Upper lobe of left lung (tissue), 6 donors: ENCODE data around the gene POLR1D. TPM values are rescaled to one million over a fixed set of nuclear protein-coding genes. Genes with fewer than 3 reads are reported as not detected.

Experiments used
- ATAC-seq, 2 donors: fragments of 200-7000 bp; cut with Tn5 transposase; one replicate each; pipeline ENCODE4 v1.9.1; 2022; ENCODE audit warnings: mild to moderate bottlenecking in 2 of 2, moderate library complexity in 2 of 2; ENCODE audit not compliant: low FRiP score in 2 of 2
- DNase-seq, 2 donors: peaks; one replicate each; pipeline ENCODE4 v3.0.0-alpha.2; 2019 to 2020
- H3K27ac ChIP-seq, 4 donors: fragments of 200-600 bp; sonication (generic); one replicate each; pipeline ENCODE4 v1.5.1; 2016 to 2019
- H3K27me3 ChIP-seq, 4 donors: fragments of 200-600 bp; sonication (generic); one replicate each; pipeline ENCODE4 v1.5.1; 2017 to 2019
- H3K36me3 ChIP-seq, 4 donors: fragments of 200-600 bp; sonication (generic); one replicate each; pipeline ENCODE4 v1.5.1; 2016 to 2019
- H3K4me1 ChIP-seq, 4 donors: fragments of 200-600 bp; sonication (generic); one replicate each; pipeline ENCODE4 v1.5.1; 2018 to 2019
- H3K4me3 ChIP-seq, 4 donors: fragments of 200-600 bp; sonication (generic); one replicate each; pipeline ENCODE4 v1.5.1; 2017 to 2019; ENCODE audit warnings: mild to moderate bottlenecking in 2 of 4, moderate library complexity in 1 of 4
- H3K9me3 ChIP-seq, 4 donors: fragments of 200-600 bp; sonication (generic); one replicate each; pipeline ENCODE4 v1.5.1; 2018 to 2019
- CTCF ChIP-seq, 6 experiments: fragments of 450-650 bp in 4 of 6; fragments of 200-600 bp in 2 of 6; sonication (generic) in 2 of 6; IDR thresholded peaks; one replicate each; pipeline ENCODE4 v1.5.1; 2016 to 2019; ENCODE audit warnings: antibody characterized with exemption in 6 of 6
- EP300 ChIP-seq, 4 donors: sonication (generic); formaldehyde crosslinking; IDR thresholded peaks; one replicate each; pipeline ENCODE4 v1.5.1; 2017; ENCODE audit warnings: antibody characterized with exemption in 4 of 4, control low read depth in 2 of 4
- POLR2A ChIP-seq, 4 donors: fragments of 450-650 bp; IDR thresholded peaks; one replicate each; pipeline ENCODE4 v1.5.1; 2016 to 2017; ENCODE audit warnings: antibody characterized with exemption in 4 of 4, mild to moderate bottlenecking in 2 of 4
- POLR2AphosphoS5 ChIP-seq, 2 donors: sonication (generic); formaldehyde crosslinking; IDR thresholded peaks; one replicate each; pipeline ENCODE4 v1.5.1; 2017; ENCODE audit warnings: antibody characterized with exemption in 2 of 2
- WGBS, 2 donors: methylation state at CpG; one replicate each; pipeline ENCODE4 v1.1.5; 2017 to 2018; 5-methylcytosine and 5-hydroxymethylcytosine counted together
- total RNA-seq, 6 donors: library from RNA; depleted of rRNA in 4 of 6; stranded (reverse); fragments of >200 nt in 4 of 6; gene quantifications; one replicate each; pipeline versions ENCODE4 v1.1.0 to v1.2.1, GENCODE V29; 2016 to 2021
- donor health status: DM: no; HTN: no; CAD: no; lungs with moderate emphysema.
- donor health status: DM: no; HTN: yes; CAD: no; lungs with severe emphysema.

The POLR1D gene
- total RNA-seq, 6 donors from 2014 or later: 99.6 to 186 (median 122) TPM

DNA sequence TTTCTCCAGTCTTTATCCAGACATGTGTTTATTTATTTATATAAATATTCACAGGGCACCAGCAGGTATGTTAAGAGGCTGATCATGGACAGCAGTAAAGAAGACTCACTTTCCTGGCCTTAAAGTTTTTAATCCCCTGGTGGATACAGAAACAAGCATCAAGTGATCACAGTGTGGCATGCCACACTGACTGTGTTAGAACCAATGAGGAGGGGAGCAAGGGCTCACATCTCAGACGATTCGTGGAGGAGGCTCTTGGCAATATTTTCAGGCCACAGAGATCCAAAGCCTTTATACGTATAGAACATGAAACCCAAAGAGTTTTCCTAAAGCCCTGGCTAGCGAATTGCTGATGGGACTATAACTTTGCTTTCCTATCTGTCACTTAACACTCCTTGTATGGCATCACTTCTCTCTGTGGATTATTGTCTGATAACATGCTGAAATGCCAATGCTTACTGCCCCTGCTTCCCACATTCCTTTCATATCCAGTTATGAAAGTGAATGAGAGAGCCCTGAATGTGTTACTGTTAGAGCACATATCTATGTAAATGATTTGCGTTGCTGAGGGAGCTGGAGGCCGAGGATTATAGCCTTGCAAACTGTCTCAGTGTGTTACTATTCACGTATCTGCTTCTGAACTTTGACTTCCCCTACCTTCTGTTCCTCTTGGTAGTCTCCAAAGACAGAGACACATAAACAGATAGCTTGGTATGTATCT lies 37.6 kb downstream of the POLR1D start:
- H3K9me3 ChIP-seq: no peaks in the 10 kb centered on the region
- H3K27me3 ChIP-seq: no peaks in the 10 kb centered on the region
- H3K4me1 ChIP-seq: peaks cover 0 to 5% (median 5%) of the 10 kb centered on the region in 4 donors
- H3K4me3 ChIP-seq: no peak overlapping the region
- no peak overlapping the region for H3K27ac ChIP-seq
- no peak for DNase-seq
- no peak for ATAC-seq
- WGBS, 2 donors: 84 to 87% methylated on average over 7 of the region's 7 CpGs
- TF ChIP-seq POLR2AphosphoS5 (IDR thresholded peaks at IDR 0.05) (no peak), CTCF (IDR thresholded peaks at IDR 0.05) (no peak), EP300 (IDR thresholded peaks at IDR 0.05) (no peak), POLR2A (IDR thresholded peaks at IDR 0.05) (no peak)
- H3K36me3 ChIP-seq: peaks cover 0 to 2% (median 0%) of the 10 kb centered on the region in 4 donors

DNA sequence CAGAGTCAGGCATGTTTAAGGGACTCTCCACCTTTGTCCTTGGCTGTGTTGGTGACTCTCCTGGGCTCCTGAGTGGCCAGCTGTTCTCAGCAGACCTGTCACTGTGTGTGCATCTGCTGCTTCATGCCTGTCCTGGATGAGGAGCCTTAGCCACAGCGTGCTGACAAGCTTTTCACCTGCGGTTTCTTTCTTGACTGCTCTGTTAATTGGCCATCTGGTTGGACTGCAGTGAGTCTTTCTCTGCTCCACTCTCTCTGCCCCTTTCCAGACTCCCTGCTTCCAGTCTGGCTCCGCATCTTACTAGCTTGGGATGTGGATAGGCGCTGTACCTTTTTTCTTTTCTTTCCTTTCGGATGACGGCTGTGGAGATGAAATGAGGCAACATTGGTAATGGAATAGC lies 38.8 kb downstream of the POLR1D start:
- Histone ChIP-seq H3K4me1 (peaks cover 0 to 5% (median 0%) of the 10 kb centered on the region in 4 donors), H3K9me3 (no peaks in the 10 kb centered on the region), H3K36me3 (peaks cover 0 to 4% (median 0%) of the 10 kb centered on the region in 4 donors), H3K27ac (no peak overlapping the region), H3K27me3 (no peaks in the 10 kb centered on the region), H3K4me3 (no peak overlapping the region)
- ATAC-seq: no peak
- TF ChIP-seq EP300 (IDR thresholded peaks at IDR 0.05) (no peak), CTCF (IDR thresholded peaks at IDR 0.05) (no peak)
- DNase-seq: no peak
- WGBS, 2 donors: 96 to 98% methylated on average over 6 of the region's 6 CpGs

GRCh38 chr13:27661017-27661416 lies 39.3 kb downstream of the POLR1D start:
- H3K36me3 ChIP-seq: peaks cover 0 to 9% (median 2%) of the 10 kb centered on the region in 4 donors
- no peak overlapping the region for H3K4me3 ChIP-seq
- peaks cover 0 to 5% (median 0%) of the 10 kb centered on the region in 4 donors for H3K4me1 ChIP-seq
- no peak overlapping the region for H3K27ac ChIP-seq
- no peaks in the 10 kb centered on the region for H3K9me3 ChIP-seq
- ATAC-seq (no peak), DNase-seq (no peak)
- no peaks in the 10 kb centered on the region for H3K27me3 ChIP-seq
- TF ChIP-seq POLR2AphosphoS5 (IDR thresholded peaks at IDR 0.05): no peak
- TF ChIP-seq EP300 (IDR thresholded peaks at IDR 0.05): no peak
- no peak for TF ChIP-seq CTCF (IDR thresholded peaks at IDR 0.05)
- TF ChIP-seq POLR2A (IDR thresholded peaks at IDR 0.05): no peak

- 87 to 92% methylated on average over 2 of the region's 2 CpGs for WGBS, 2 donors
- no peaks in the 10 kb centered on the region for H3K9me3 ChIP-seq
Measured at GRCh38 chr13:27662738-27663470, 41.2 kb downstream of the POLR1D start.

More at GRCh38 chr13:27662738-27663470, 41.2 kb downstream of the POLR1D start:
- Histone ChIP-seq H3K4me3 (no peak overlapping the region), H3K36me3 (peaks cover 0 to 16% (median 7%) of the 10 kb centered on the region in 4 donors), H3K4me1 (peaks cover 0 to 5% (median 0%) of the 10 kb centered on the region in 4 donors), H3K27ac (no peak overlapping the region), H3K27me3 (no peaks in the 10 kb centered on the region)
- no peak for TF ChIP-seq POLR2AphosphoS5 (IDR thresholded peaks at IDR 0.05)
- no peak for TF ChIP-seq POLR2A (IDR thresholded peaks at IDR 0.05)
- no peak for TF ChIP-seq EP300 (IDR thresholded peaks at IDR 0.05)
- no peak for TF ChIP-seq CTCF (IDR thresholded peaks at IDR 0.05)
- no peak for DNase-seq
- no peak for ATAC-seq
